HG02852 (cell line): ENCODE measurements around the gene PREB.

Experiments used
- ATAC-seq: cut with Tn5 transposase; IDR thresholded peaks from one replicate; pipeline ENCODE4 v1.9.1; 2021; ENCODE audit warnings: mild to moderate bottlenecking, moderate library complexity; ENCODE audit not compliant: unreplicated experiment

Gene PREB

DNA sequence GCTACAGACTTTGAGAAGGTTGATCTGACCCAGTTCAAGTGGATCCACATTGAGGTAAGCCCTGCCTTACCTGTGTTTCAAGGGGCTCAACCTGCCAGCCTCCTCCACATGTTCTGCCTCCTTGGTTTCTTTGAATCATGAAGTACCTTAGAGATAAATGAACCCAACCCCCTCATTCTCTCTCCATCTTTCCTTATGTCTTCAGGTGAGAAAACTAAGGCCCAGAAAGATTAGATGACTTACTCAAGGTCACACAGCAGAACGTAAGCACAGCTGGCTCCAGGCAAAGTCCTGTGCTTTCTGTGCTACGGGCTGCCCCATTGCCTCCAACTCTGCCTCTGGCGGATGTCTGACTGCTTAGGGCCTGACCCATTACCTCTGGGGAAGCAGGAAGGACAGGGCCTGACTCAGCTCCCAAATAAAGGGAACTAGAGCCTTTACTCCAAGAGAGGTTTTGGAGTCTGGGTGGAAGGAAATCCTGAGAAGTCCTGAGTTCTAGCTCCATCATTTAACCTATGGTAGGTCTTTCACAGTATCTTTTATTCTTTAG lies 37.6 kb downstream of the PREB start:
- ATAC-seq, result no peak

DNA sequence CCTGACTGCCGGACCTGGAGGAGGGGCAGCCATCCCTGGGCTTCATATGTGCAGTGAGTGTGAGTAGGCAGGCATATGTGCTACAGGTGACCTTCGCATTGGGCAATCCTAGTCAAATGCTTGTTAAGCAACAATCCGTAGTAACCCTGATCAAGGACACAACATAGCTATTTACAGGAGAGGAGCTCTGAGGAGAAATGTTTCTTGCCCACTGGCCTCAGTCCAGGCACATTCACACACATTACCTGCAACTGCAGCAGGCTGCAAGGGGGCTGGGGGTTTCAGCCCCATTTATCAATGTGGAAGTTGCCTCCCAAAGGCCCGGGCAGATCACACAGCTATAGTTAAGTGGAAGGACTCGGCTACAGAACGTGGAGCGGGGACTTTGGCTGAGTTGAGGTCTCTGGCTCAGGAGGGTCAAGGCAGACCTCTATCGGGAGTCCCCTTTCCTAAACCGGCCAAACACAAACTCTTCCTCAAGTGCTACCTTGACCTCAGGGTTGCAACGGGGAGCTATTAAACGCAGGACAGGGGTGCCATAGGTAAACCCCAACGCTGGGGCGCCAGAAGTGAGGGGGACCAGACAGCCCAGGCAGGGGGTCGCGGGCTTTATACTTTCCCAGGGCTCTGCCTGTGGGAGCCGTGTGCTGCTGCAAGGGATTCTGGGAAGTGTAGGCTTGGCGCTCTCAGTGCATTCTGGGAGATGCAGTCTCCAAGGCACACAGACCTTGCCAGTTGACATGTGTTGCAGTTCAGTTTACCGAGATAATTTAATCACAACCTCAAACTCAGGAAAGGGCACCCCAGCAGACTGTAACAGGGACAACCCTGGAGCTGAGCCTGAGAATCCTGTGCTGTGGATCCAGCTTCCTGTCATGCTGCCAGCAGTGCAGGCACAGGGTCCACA lies 38.4 kb downstream of the PREB start:
- no peak for ATAC-seq

DNA sequence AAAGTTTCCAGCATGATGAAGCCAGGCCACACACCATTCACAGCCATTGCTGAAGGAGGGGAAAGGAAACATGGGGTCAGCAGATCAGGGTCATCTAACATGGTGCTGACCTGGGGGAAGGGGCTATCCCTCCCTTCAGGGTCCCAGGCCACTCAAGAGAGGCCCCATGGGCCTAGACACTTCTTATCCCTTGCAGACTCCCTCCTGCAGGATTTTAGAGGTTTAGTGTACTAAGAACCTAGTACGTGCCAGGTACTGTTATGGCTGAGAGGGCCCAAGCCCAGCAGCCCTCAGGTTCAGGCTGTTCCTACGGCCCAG lies 39.0 kb downstream of the PREB start:
- no peak for ATAC-seq

DNA sequence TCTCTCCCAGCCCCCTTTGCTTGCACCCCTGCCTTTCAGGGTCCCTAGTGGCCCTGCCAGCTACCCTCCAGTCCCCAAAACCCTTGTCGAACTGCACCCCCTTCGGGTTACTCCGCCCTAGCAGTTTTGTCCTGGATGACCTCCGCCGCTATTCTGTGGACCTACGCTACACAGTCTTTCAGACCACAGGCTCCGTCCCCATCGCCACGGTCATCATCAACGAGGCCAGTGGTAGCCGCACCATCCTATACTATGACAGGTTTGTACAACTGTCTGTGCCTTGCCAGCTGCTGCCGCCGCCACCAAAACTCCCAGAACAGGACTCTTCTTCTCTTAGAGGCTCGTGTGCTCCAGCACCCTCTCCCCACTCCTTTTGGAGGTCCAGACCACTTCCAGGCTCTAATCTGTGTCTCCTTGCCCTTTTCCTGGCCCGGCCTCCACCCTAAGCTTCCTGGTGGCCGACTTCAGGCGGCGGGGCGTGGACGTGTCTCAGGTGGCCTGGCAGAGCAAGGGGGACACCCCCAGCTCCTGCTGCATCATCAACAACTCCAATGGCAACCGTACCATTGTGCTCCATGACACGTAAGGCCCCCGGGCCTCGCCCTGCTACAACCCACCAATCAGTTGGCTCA lies 40.0 kb downstream of the PREB start:
- no peak for ATAC-seq

DNA sequence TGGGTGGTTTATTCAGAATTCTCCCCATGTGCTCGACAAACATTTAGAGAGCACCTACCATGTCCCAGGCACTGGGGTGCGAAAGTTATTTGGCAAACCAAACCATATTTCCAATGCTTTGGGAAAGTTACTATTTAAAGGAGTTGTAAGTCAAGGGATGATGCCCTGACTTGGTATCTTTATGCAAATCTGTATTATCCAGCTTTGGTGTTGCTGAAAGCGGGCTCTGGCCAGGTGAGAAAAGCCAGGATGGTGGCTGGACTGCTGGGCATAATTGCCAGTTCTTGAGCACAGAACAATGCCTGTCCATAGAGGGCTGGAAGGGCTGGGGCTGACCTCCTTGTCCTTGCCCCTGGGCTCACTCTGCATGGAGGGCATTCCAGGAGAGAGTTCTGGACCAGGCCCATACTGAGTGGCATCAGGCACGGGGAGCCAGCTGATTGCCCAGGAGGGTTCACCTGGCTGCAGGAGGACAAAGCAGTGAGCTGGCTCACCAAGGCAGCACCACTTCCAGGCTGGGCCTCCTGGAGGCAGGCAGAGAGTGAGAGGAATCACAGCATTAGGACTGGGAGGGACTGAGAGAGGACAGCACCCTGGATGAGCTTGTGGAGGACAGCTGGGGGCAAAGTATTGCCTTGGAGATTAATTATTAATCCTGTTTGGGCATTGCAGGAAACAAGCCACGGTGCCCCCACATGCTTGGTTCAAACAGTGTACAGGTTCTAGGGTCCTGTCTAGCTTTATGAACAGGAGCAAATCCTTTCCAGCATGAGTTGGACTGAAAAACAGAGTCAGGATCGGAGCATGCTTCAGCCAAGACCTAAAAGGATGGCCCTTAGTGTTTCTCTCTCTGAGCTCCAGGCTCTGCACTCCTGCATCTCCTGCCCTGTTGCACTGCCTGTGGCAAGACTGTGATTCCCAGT lies 40.7 kb downstream of the PREB start:
- ATAC-seq, result no peak

DNA sequence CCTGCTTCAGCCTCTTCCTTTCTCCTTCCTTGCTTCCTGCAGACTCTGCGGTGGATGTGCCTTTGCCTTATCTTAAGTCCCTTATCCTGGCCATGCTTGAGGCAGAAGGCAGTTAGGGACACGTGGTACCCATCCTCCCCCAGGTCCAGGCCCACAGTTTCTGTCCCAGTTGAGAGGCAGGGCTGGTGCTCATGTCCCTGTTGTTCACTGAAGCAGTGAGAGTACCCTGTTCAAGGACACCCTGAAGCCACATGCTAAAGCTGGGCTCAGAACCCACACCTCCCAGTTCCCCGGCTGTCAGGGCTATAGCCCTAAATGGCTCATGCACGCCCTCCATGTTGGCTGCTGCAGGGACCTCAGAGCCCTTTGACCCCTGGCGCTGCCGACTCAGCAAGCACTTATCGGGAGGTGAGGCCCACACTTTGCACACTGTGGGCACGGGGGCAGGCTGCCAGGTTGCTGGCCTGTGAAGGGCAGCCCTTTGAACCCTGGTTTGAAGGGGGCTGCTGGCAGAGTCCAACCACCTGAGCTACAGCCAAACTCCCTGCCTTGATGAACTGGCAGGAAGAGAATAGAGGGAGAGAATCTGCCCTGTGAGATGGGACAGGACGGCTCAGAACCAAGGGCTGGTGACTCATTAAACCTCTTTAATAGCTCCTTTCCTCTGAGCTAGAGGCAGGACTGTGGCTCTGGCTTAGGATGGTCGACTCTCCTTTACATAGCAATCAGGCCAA lies 41.6 kb downstream of the PREB start:
- ATAC-seq, result no peak

DNA sequence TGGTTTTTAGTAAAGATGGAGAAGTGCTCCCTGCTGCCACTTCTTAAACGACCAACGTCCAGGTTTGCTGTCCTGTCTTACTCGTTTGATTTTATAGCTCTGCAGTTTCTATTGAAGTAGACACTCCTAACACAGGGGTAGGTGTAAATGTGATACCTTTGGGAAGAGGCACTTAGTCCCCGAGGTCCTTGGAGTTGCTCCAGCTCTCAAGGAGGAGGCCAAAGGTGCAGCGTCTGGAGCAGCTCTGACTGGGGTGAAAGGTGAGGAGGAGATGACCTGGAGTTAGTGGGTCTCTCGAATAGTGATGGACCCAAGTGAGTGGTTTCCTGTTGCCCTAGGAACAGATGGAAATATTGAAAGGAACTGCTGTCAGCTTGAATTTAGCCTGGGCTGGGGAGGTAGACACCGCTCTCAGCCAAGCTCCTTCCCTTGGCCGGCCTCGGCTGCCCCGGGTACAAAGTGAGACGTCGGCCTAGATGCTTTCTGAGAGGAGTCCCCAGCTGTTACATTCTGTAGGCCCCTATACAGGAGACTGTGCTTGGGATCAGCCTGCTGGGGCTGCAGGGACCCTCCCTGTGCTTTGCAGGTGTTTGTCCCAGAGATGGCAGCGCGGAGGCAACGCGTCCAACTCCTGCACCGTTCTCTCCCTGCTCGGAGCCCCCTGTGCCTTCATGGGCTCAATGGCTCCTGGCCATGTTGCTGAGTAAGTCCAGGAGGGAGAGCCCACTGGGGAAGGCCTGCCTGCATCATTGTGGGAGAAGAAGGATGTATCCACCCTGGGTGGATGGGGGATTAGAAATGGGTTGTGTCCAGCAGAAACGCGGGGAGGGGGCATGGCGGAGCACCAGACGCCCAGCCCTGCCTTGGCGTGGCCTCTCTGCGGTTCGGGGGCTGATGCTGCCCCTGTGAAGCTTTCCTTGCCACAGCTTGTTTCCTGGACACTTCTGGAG lies 42.4 kb downstream of the PREB start:
- no peak for ATAC-seq

DNA sequence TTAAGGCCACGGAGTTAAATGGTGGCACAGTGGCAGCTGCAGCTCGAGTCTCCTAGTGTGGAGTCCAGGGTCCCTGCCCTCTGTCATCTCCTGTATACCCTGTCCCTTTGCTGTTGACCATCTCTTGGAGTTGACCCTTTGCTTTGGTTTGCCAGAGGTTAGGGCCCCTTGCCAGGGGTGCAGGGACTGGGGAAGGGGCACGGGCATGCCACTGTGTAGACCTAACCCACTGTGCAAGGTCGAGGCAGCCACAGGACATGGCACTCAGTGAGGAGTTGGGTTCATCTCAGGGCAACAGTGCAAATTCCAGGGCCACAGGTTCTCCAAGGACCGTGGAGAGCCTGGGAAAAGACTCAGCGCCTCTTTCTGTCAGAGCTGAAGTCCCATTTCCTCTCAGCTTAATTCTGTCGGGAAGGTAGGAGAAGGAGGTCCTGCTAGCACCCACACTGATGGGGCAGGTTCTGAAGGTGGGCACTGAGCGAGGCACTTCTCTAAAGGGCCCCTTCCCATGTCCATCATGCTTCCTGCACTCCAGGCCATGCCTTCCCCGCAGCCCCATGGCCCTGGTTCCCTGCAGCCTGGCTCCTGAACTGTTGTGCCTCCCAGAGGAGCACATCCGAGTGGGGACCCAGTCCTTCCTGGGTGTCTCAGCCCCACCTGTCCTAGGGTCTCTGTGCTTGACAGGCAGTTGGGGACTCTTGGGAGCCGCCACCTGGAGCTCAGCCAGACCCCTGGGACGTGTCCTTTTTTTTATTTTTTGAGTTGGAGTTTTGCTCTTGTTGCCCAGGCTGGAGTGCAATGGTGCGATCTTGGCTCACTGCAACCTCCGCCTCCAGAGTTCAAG lies 45.1 kb downstream of the PREB start:
- no peak for ATAC-seq

DNA sequence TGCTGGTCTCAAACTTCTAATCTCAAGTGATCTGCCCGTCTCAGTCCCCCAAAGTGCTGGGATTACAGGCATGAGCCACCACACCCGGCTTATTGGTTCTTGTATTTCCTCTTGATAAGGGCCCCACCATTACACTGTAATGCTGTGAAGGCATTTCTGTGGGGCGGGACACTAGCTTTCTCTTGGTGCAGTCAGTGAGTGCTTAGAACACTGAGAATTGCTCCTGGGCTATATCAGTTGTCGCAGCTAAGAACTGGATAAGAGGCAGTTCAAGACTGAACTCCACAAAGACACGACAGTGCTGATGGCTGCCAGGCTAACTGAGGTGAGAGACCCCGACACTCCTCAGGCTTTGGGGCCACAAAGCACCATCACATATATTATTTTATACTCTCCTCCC lies 45.8 kb downstream of the PREB start:
- ATAC-seq, result no peak

DNA sequence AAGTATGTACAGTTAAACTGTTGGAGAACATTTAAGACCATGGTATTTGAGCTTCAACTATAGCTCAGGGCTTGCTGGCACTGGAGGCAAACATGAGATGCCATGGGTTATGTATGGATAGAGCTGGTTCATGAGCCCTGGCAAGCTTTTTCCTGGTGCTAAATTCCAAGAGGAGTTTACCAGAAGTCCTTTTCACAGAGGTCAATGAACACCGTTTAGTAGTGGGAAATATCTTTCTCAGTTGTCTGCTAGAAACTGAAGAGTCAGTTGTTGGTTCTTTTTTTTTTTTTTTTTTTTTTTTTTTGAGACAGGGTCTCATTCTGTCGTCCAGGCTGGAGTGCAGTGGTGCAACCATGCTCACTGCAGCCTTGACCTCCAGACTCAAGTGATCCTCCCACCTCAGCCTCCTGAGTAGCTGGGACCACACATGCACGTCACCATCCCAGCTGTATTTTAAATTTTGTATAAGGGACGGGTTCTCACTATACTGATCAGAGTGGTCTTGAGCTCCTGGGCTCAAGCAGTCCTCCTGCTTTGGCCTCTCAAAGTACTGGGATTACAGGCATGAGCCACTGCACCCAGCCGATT lies 46.5 kb downstream of the PREB start:
- ATAC-seq, result no peak

DNA sequence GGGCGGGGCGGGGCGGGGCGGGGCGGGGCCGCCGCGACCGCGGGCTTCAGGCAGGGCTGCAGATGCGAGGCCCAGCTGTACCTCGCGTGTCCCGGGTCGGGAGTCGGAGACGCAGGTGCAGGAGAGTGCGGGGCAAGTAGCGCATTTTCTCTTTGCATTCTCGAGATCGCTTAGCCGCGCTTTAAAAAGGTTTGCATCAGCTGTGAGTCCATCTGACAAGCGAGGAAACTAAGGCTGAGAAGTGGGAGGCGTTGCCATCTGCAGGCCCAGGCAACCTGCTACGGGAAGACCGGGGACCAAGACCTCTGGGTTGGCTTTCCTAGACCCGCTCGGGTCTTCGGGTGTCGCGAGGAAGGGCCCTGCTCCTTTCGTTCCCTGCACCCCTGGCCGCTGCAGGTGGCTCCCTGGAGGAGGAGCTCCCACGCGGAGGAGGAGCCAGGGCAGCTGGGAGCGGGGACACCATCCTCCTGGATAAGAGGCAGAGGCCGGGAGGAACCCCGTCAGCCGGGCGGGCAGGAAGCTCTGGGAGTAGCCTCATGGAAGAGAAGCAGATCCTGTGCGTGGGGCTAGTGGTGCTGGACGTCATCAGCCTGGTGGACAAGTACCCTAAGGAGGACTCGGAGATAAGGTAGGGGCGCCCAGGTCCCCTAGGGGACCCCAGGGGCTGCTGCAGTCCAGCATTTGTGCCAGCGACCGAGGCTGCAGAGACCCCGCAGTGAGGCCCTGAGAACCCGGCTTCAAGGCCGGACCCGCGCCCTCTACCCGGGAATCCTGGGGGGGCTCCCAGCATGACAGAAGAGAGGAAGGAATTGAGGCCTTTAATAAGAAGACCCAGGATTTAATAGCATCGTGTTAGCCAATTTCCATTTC lies 47.5 kb downstream of the PREB start, which contains the start of gene KHK:
TSS of gene KHK (plus strand) at position 49 of the 870 bp plus-strand sequence. CDS start at position 537, 488 bp downstream.
- no peak for ATAC-seq

DNA sequence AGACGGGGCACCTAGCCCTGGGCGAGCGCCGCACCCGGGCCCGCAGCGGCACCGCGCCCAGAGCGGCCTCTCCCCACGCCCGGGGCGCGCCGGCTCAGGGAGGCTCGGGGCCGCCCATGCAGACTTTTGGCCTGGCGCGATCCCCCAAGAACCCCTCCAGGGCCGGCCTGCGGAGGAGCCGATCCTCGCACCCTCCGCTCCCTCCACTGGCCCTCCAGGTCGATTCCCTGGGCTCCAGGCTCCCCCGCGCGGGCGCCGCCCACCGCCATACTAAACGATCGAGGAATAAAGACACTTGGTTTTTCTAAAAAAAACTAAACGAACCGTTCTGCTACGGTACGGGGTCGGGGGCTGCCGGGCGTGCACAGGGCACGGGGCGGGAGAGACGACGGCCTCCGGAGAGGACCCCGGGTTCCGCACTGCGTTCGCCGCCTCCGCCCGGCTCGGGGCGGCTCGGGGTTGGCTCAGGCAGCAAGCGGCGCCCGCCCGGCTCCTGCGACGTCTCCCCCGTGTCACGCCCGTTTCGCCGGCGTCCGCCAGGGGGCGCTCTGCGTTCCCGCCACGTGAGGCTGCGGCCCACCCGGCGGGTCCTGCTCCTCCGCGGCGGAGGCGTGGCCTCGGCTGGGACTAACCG lies 48.2 kb downstream of the PREB start:
- peak; percentile 78 for ATAC-seq

DNA sequence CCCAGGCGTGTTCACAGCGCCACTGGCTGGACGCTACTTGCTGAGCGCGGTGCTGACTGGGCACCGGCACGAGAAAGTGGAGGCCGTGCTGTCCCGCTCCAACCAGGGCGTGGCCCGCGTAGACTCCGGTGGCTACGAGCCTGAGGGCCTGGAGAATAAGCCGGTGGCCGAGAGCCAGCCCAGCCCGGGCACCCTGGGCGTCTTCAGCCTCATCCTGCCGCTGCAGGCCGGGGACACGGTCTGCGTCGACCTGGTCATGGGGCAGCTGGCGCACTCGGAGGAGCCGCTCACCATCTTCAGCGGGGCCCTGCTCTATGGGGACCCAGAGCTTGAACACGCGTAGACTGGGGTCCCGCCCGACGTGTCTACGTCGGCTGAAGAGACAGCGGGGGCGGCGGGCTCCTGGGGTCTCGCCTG lies 48.8 kb downstream of the PREB start:
- ATAC-seq, result no peak

DNA sequence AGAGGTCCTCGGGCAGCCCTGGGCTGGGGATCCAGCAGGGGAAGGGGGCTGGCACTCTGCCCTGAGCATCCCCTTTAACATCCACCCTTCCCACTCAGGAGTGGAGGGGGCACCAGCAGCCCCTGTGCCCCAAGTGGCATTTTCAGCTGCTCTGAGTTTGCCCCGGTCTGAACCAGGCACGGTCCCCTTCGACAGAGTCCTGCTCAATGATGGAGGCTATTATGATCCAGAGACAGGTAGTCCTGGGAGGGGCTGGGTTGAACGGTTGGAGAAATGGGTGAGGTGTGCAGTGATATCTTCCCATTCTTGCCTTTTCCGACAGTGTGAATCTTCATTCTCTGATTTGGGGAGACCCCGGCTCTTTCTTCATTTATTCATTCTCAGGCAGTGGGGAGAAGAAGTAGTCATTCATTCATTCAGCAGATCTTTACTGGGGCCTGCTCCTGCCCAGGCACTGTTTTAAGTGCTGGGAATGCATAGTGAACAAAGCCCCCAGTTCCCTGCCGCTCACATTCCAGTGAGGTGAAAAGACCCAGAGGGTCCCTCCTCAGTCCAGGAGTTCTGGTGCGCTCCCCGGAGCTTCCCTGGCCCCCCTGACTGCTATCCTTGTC lies 49.3 kb downstream of the PREB start:
- ATAC-seq, result no peak

DNA sequence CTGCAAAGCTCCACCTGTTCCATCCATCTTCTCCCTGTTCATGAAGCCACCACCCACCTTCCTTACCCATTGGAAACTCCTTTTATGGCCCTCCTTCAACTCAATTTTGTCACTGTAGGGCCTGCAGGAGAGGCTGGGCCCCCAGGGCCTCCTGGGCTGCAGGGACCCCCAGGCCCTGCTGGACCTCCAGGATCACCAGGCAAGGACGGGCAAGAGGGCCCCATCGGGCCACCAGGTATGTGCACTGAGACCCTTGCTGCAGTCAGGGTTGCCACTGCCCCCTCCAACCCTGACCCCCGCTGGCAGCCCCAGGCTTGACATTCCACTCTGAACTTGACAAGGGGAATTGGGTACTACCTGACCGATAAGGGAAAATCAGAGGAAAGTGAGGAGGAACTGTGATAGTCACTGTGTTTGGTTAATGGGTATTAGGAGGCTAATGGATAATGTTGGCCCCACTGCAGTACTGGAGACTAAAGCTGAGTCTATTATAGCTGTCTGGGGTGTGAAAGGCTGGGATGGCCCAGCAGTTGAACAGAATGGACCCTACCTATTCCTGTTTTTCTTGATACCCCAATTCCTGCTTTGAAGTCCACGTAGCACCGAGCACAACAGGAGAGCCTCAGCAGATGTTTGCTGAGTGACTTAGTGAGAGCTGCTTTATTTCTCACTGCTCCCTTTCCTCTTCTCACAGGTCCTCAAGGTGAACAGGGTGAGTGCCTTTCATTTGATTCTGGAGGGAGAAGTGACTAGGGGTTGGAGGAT lies 50.0 kb downstream of the PREB start:
- no peak for ATAC-seq
